Adipocyte (in vitro differentiated cells): Measurements from ENCODE around the gene FHOD3.
A peak's percentile ranks its signal among the peaks of the same experiment; 100 is the strongest.
"Not testable (repeated sequence)": the region's sequence is repeated elsewhere in the genome, so short reads cannot be mapped to it uniquely, and the experiment has no call there.

Experiments
- DNase-seq: peaks from one replicate; pipeline ENCODE4 v3.0.0-alpha.2; 2015; ENCODE audit warnings: low read depth
- H3K27me3 ChIP-seq: replicated peaks from 2 replicates; pipeline ENCODE4 v1.7.0; 2013; ENCODE audit warnings: mild to moderate bottlenecking, low read length, moderate library complexity; ENCODE audit not compliant: control insufficient read depth, insufficient read depth
- H3K36me3 ChIP-seq: 2 replicates; pipeline ENCODE4 v1.7.0; 2013; ENCODE audit warnings: low read length, mild to moderate bottlenecking, moderate library complexity; ENCODE audit not compliant: control insufficient read depth, insufficient read depth, severe bottlenecking
- H3K4me1 ChIP-seq: 2 replicates; pipeline ENCODE4 v1.7.0; 2013; ENCODE audit warnings: mild to moderate bottlenecking, low read length, moderate library complexity; ENCODE audit not compliant: control insufficient read depth, insufficient read depth
- H3K4me3 ChIP-seq: 2 replicates; pipeline ENCODE4 v1.7.0; 2013; ENCODE audit warnings: mild to moderate bottlenecking, low read length, moderate library complexity
- H3K9ac ChIP-seq: 2 replicates; pipeline ENCODE4 v1.7.0; 2013; ENCODE audit warnings: mild to moderate bottlenecking, low read length, moderate library complexity
- H3K9me3 ChIP-seq: 2 replicates; pipeline ENCODE4 v1.7.0; 2013; ENCODE audit warnings: mild to moderate bottlenecking, low read length, moderate library complexity; ENCODE audit not compliant: control insufficient read depth

FHOD3 gene

DNA sequence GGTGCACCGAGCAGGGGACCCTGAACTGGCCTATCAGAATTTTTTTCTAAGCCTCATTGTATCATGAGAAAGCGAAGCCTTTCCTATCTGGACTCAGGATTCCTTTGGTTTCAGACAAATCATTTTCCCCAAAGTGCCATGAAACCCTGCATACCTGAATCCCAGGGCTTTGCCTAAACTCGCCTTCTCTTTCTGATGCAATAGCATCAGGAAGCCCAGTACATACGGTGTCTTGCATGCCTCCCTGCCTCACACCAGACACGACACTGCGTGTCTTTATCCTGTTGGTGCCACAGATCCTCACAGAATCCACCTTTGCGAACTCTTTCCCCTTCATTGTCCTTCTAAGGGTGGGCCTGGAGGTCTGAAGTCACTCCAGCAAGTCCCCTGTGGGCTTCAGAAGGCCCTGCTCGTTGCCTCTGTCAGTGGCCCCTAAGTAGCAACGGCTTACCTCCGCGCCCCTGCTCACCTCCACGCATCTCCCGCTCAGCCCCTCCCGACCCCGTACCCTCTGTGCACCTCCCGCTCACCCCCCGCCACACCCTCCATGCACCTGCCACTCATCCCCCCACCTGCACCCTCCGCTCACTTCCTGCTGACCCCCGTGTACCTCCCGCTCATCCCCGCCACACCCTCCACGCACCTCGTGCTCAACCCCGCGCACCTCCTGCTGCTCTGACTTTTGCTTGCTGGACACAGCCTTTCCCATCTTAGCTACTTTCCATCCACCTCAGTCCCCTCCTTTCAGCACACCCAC lies 447.9 kb downstream of the FHOD3 start:
- no peaks in the 10 kb centered on the region for H3K4me1 ChIP-seq
- no peak overlapping the region for H3K4me3 ChIP-seq
- H3K27me3 ChIP-seq, result no peaks in the 10 kb centered on the region
- no peaks in the 10 kb centered on the region for H3K36me3 ChIP-seq
- no peak for DNase-seq
- no peak overlapping the region for H3K9ac ChIP-seq
- H3K9me3 ChIP-seq, result no peaks in the 10 kb centered on the region

- Histone ChIP-seq H3K4me3 (no peak overlapping the region), H3K36me3 (no peaks in the 10 kb centered on the region), H3K4me1 (peaks cover 31% of the 10 kb centered on the region), H3K27me3 (no peaks in the 10 kb centered on the region), H3K9ac (no peak overlapping the region), H3K9me3 (no peaks in the 10 kb centered on the region)
- DNase-seq, result no peak
These were observed 455.7 kb downstream of the FHOD3 start for GRCh38 chr18:36752929-36753865.

- Histone ChIP-seq H3K9me3 (no peaks in the 10 kb centered on the region), H3K36me3 (no peaks in the 10 kb centered on the region), H3K9ac (peak overlapping the region; percentile 24), H3K4me1 (peaks cover 31% of the 10 kb centered on the region), H3K27me3 (no peaks in the 10 kb centered on the region), H3K4me3 (no peak overlapping the region)
- peak; percentile 78 for DNase-seq
These were observed 458.7 kb downstream of the FHOD3 start for GRCh38 chr18:36756242-36756641.

GRCh38 chr18:36757081-36757480 lies 459.6 kb downstream of the FHOD3 start:
- Histone ChIP-seq H3K9me3 (no peaks in the 10 kb centered on the region), H3K36me3 (no peaks in the 10 kb centered on the region), H3K4me1 (peaks cover 31% of the 10 kb centered on the region), H3K27me3 (no peaks in the 10 kb centered on the region), H3K4me3 (no peak overlapping the region), H3K9ac (peak overlapping the region; percentile 37)
- DNase-seq, result peak; percentile 93

DNA sequence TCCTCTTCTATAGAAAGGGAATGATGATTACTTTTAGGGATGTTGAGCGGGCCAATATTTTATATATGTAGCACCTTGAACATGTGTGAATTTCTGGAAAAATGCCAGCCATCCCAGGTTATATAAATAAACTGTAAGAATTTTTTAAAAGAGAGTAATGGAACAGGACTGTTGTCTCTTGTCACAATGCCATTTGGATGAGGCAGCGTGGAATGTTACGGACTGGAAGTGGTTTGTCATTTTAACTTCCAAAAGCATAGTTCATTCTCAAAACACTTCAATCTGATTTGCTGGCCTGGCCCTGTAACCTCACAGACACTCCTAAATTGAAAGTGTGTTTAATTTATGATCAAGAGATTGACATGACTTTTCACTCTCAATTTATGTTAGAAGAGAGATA lies 460.5 kb downstream of the FHOD3 start:
- Histone ChIP-seq H3K27me3 (no peaks in the 10 kb centered on the region), H3K4me3 (no peak overlapping the region), H3K36me3 (no peaks in the 10 kb centered on the region), H3K4me1 (peaks cover 31% of the 10 kb centered on the region), H3K9ac (peak overlapping the region; percentile 37), H3K9me3 (no peaks in the 10 kb centered on the region)
- DNase-seq, result no peak

DNA sequence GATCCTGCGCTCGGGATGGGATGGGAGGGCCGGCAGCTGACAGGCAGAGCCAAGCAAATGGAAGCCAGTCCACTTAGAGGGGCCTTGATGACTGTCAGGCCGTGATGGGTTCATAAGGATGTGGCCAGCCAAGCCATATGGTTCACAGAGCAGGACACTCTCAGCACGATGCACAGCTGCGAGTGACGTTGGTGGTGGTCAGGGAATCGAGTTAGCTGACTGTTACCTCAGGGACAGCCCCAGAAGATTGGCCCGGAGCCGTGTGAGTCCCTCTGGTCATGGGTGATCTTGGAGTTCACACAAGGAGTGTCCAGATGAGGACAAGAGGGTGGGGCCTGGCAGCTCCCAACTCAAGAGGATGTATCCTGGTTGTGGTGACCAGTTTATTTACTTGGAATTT lies 461.1 kb downstream of the FHOD3 start:
- H3K36me3 ChIP-seq, result no peaks in the 10 kb centered on the region

GRCh38 chr18:36759167-36759776 lies 461.8 kb downstream of the FHOD3 start:
- Histone ChIP-seq H3K9me3 (no peaks in the 10 kb centered on the region), H3K27me3 (no peaks in the 10 kb centered on the region), H3K36me3 (no peaks in the 10 kb centered on the region), H3K9ac (no peak overlapping the region), H3K4me1 (peaks cover 24% of the 10 kb centered on the region), H3K4me3 (no peak overlapping the region)
- DNase-seq, result no peak

More for the DNA sequence above, 461.1 kb downstream of the FHOD3 start:
- Histone ChIP-seq H3K27me3 (no peaks in the 10 kb centered on the region), H3K4me3 (no peak overlapping the region), H3K9ac (no peak overlapping the region), H3K9me3 (no peaks in the 10 kb centered on the region), H3K4me1 (peaks cover 30% of the 10 kb centered on the region)
- no peak for DNase-seq

- Histone ChIP-seq H3K9me3 (no peaks in the 10 kb centered on the region), H3K36me3 (no peaks in the 10 kb centered on the region), H3K4me1 (peaks cover 22% of the 10 kb centered on the region), H3K27me3 (no peaks in the 10 kb centered on the region), H3K9ac (no peak overlapping the region), H3K4me3 (no peak overlapping the region)
- no peak for DNase-seq
These were observed 463.1 kb downstream of the FHOD3 start for GRCh38 chr18:36760598-36760997.

- Histone ChIP-seq H3K9me3 (no peaks in the 10 kb centered on the region), H3K4me1 (peaks cover 16% of the 10 kb centered on the region), H3K4me3 (no peak overlapping the region), H3K9ac (no peak overlapping the region), H3K27me3 (no peaks in the 10 kb centered on the region), H3K36me3 (no peaks in the 10 kb centered on the region)
- DNase-seq, result no peak
These were observed 463.7 kb downstream of the FHOD3 start for GRCh38 chr18:36761186-36761698.

- H3K36me3 ChIP-seq, result no peaks in the 10 kb centered on the region
- H3K9me3 ChIP-seq, result no peaks in the 10 kb centered on the region
- peaks cover 7% of the 10 kb centered on the region for H3K4me1 ChIP-seq
- H3K9ac ChIP-seq, result no peak overlapping the region
- no peak overlapping the region for H3K4me3 ChIP-seq
- DNase-seq, result no peak
- no peaks in the 10 kb centered on the region for H3K27me3 ChIP-seq
These were observed 464.6 kb downstream of the FHOD3 start for GRCh38 chr18:36762074-36762473.

DNA sequence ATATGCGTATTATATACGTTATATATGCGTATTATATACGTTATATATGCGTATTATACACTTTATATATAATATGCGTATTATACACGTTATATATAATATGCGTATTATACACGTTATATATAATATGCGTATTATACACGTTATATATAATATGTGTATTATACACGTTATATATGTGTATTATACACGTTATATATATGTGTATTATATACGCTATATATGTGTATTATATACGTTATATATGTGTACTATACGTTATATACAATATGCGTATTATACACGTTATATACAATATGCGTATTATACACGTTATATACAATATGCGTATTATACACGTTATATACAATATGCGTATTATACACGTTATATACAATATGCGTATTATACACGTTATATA lies 465.5 kb downstream of the FHOD3 start:
- not testable (repeated sequence) for H3K36me3 ChIP-seq, H3K4me3 ChIP-seq, H3K27me3 ChIP-seq, DNase-seq, H3K4me1 ChIP-seq, H3K9me3 ChIP-seq, H3K9ac ChIP-seq
